ENCODE data around the gene ATOH7.
"Not testable (repeated sequence)": the region's sequence is repeated elsewhere in the genome, so short reads cannot be mapped to it uniquely, and the experiment has no call there.

The ATOH7 gene

DNA sequence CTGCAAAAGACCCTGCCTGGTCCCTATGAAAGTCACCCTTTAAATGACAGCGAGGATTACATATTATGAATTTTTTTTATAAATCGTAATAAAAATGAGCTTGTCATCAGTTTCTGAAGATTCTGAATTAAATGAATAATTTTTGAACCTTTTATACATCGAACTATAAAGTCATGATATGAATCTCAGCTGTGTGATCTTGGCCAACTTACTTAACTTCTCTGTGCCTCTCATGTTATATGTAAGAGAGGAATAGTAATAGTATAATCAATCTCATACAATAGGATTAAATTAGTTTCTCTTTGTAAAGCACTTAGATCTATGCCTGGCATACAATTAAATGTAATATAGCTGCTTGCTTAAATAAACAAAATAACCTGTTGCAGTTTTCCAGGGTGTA lies 5.3 kb upstream of the ATOH7 start:
- no peak for DNase-seq (ENCODE audit: low spot score)

GRCh38 chr10:68235581-68235980 lies 3.7 kb upstream of the ATOH7 start:
- no peak for DNase-seq (ENCODE audit: low spot score)

- DNase-seq (ENCODE audit: low spot score): no peak
Observed at GRCh38 chr10:68235111-68235510, 3.2 kb upstream of the ATOH7 start.

GRCh38 chr10:68233046-68233445 lies 1.1 kb upstream of the ATOH7 start:
- no peak for DNase-seq (ENCODE audit: low spot score)

- DNase-seq (ENCODE audit: low spot score): peak; percentile 86
Observed at GRCh38 chr10:68231106-68231816, 652 bp downstream of the ATOH7 start.

DNA sequence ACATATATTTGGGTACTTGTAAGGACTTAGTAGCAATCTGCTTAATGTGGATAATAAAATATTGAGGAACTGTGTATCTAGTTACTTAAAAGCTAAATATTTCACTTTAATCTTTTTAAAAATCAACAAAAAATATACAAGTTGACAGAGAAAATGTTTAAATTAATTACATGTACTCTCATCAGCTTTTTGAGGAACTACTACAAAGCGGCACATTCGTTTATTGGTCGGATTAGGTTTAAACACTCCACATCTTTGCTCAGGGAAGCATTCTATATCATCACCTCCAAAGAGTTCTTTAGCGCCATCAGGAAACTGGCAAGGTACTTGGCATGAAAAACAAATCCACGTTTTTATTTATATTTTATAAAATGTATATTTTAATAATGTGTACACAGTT lies 1.6 kb downstream of the ATOH7 start:
- no peak for DNase-seq (ENCODE audit: low spot score)

DNA sequence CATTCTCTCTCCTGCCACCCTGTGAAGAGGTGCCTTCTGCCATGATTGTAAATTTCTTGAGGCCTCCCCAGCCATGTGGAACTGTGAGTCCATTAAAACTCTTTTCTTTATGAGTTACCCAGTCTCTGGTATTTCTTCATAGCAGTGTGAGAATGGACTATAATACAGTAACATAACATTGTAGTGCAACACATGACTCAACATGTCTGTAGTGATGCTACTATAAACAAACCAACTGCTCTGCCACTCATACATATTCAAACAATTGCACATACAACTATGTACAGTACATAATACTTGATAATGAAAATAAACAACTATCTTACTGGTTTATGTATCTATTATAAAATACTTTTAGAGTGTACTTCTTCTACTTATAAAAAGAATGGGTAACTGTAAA lies 7.1 kb downstream of the ATOH7 start:
- no peak for DNase-seq (ENCODE audit: low spot score)

DNA sequence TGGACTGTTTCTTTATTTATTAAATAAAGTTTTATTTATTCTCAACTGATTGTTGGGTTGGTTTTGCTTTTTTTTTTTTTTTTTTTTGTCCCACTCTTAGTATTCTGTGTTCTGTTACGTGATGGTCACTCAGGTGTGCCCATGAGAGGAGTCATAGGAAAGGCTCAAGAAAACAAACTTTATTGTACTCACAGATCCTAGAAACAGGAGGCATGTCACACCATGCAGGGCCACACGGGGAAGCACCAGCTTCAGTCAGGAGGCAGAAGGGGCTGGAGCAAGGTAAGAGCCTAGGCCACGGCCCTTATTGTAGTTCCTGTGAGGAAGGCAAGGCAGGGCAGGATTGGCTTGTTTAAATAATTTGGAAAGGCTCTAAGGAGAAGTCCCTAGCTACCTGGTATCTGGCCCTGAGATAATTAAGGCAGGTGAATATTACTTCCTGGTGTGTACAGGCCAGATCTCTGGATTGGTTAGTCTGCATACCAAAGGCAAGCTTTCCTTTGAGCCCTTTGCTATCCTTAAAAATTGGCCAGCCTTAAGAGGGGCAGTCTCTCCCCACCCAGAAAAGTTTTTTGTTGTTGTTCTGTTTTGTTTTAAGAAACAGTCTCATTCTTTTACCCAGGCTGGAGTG lies 8.3 kb downstream of the ATOH7 start:
- no peak for DNase-seq (ENCODE audit: low spot score)

DNA sequence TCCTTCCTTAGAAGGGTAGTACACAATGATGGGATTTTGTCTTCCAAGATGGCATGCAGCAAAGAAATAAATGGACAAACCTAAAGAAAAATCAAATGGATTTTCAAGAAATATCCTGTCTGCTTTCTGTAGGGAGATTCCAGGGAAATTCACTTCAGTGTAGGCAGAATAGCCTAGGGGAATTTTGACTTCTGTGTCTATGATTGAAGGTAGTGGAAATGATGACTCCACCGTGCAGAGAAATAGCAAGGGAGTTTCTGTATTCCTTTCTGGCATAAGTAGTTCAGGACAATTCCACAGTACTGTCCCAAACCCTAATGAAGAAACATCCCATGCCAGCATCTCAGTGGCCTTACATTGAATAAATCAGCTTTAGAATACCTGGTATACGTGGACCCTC lies 9.5 kb downstream of the ATOH7 start:
- no peak for DNase-seq (ENCODE audit: low spot score)

DNA sequence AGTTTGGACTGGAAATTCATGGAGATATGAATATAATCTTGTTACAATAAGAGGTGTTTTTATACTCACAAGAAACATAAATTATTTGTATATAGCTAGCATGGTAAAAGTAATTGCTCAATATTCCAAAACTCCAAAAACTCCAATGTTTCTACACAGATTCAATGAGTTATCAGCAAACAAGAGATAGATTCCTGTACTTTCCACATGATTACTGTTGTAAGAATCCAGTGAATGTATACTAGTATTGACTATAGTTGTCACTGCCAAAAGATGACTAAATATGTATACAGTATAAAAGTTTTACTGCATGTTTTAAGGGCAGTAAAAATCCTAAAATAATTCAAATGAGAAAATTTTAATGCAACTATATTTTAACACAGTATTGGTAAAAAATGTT lies 10.7 kb downstream of the ATOH7 start:
- no peak for DNase-seq (ENCODE audit: low spot score)

DNA sequence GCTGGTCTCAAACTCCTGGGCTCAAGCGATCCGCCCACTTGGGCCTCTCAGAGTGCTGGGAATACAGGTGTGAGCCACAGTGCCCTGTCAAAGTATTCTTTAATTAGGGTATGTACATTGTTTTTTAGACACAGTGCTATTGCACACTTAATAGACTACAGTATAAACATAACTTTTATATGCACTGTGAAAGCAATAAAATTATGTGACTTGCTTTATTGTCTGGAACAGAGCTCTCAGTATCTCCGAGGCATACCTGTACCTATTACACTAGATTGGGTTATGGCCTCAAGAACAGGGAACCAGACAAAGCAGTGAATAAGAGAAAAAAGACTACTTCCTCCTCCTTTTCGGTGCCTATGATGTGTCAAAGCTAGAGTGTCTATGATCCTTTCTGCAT lies 13.1 kb downstream of the ATOH7 start:
- DNase-seq (ENCODE audit: low spot score): no peak

DNA sequence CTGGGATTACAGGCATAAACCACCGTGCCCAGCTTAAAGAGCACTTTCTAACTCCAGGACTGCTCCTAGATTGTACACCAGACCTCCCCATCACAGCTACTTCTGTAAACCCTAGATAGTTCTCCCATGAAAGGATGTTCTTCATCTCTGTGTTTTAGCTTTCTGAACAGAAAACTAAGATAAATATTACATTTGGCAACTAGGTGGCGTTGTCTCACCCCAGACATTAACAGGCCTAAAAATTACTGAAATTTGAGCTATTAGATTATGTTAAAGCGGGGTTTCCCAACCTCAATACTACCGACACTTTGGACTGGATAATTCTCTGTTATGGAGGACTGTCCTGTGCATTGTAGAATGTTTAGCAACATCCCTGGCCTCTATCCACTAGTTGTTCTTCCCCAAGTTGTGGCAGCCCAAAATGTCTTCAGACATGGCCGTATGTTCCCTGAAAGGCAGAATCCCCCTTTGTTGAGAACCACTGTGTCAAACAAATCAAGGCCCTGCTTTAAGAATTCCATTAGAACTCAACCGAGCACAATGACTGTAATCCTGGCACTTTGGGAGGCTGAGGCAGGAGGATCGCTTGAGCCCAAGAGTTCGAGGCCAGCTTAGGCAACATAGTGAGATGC lies 19.1 kb downstream of the ATOH7 start:
- peak; percentile 26 for DNase-seq (ENCODE audit: low spot score)

DNA sequence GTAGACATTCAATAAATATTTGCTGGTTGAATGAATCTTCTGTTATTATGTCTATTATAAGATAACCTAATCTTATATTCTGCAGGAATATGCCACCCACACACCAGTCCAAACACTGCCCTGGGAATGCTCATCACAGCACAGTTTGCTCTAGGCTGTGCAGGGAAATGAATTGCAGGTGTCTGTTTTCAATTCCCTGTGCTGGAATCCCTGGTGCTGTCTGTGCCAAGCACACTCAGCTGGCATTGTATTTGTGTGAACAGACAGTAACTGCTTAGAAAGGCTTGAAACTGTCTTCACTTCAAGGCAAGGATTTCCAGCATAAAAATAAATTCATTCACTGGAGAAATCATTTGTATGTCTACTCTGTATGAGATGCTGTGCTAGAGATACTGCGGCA lies 20.2 kb downstream of the ATOH7 start:
- DNase-seq (ENCODE audit: low spot score): no peak

DNA sequence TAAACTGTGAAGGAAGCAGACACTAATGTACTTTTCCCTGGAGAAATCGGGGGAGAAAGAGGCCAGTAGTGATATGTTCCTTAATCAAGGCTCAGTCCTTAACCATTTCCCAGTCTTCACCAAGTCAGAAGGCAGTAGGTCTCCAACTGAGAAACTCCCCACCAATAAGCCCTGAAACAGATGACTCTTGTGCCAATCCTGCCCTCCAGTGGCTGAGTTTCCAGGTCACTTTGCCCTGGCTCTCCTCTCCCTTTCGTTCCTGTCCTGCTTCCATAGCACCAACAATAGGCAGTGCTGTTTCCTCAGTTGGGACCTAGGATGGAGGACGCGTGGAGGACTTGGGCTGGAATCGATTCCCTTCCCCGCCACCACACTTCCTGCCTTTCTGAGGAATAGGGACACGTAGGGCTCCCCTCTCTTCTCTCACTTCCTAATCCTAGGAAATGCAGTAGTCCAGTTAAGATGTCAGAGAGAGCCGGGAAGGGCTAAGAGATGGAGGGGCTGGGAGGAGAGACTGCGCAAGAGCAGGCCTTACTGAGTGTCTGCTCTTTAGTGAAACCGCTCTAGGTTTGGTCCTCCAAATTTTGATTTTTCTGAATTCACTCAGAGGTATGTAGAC lies 23.4 kb downstream of the ATOH7 start:
- peak; percentile 53 for DNase-seq (ENCODE audit: low spot score)

DNA sequence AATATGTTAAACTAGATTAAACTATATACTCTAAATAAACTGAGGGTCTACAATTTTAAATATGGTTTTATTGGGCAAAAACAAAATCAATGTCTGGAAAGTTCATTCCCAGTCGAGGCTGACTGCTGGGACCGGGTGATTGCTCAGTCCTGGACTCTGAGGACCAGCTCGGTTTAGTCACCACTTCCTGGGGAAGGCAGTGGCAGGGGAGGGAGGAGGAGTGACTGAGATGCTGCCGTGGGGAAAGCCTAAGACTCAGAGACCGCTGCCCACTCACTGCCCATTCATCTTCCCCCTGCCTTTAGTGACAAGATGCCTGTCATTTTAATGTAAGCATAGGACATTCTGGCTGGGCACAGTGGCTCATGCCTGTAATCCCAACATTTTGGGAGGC lies 29.0 kb downstream of the ATOH7 start:
- DNase-seq (ENCODE audit: low spot score): peak; percentile 47

DNA sequence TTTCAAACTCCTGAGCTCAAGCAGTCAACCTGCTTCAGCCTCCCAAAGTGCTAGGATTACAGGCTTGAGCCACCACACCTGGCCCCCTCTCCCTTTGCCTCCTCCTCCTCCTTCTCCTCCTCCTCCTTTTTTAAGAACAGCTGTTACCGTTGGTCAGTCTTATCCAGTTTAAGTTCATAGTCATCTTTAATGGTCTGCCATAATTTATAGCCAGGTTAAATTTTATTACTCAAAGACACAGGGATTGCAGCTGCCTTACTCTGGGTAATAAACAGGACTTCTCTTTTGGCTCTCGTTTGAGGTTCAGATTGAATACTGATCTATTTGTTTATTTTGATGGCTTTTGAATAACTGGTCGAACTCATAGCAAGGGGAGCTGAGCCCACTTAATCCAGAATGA lies 35.2 kb downstream of the ATOH7 start:
- DNase-seq (ENCODE audit: low spot score): no peak

GRCh38 chr10:68195776-68196175 lies 36.1 kb downstream of the ATOH7 start:
- not testable (repeated sequence) for DNase-seq (ENCODE audit: low spot score)

- no peak for DNase-seq (ENCODE audit: low spot score)
Observed at GRCh38 chr10:68194290-68194689, 37.6 kb downstream of the ATOH7 start.

DNA sequence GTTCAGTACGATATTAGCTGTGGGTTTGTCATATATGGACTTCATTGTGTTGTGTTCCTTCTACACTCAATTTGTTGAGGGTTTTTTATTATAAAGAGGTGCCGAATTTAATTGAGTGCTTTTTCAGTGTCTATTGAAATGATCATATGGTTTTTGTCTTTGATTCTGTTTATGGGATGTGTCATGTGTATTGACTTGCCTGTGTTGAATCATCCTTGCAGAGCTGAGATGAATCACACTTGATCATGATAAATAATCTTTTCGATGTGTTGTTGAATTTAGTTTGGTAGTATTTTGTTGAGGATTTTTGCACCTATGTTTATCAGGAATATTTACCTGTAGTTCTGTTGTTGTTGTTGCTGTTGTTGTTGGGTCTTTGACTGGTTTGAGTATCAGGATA lies 39.8 kb downstream of the ATOH7 start:
- DNase-seq (ENCODE audit: low spot score): no peak

GRCh38 chr10:68188835-68189234 lies 43.1 kb downstream of the ATOH7 start:
- DNase-seq (ENCODE audit: low spot score): no peak

GRCh38 chr10:68185085-68185484 lies 46.8 kb downstream of the ATOH7 start:
- no peak for DNase-seq (ENCODE audit: low spot score)

GRCh38 chr10:68184546-68184945 lies 47.4 kb downstream of the ATOH7 start:
- DNase-seq (ENCODE audit: low spot score): peak; percentile 11

Data from hepatic stellate cell (primary cell).